CD4-positive, alpha-beta T cell treated with Interleukin-17A for 1 hour (primary cell): ENCODE data around the gene TBC1D8.

ENCODE experiments used
- DNase-seq: peaks from one replicate; pipeline ENCODE4 v3.0.0-alpha.2; 2020

TBC1D8 gene

DNA sequence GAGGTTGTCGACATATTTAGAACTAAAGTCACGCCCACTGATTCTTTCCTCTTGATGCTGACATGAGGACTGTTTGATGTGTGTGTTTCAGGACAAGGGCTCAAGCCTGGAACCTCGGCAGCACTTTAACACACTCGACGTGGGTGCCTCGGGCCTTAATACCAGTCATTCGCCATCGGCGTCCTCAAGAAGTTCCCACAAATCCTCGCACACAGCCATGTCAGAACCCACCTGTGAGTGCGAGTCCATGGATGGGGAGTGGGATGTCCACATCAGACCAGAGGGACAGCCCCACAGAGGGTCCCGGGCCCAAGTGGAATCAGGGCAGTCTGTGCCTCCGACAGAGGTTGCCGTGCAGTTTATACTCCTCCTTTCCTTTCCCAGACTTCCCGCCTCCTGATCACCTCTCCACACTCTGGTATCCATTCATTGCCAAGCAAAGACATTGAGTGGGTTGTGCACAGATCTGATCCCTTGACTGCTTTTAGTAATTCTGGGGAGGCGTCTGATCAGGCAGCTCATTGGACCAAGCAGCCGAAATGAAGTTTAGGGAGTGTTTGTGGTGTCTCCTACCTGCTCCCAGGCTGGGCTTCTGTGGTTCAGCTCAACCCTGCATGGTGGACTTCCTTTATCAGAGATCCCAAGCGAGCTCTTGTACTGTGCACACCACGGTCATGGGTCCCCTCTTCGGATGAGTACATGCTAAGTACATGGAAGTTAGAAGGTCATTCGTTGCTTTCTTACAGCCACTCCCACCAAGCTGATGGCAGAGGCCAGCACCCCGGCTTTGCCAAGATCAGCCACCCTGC is 176.3 kb downstream of the TBC1D8 start:
- DNase-seq: no peak

DNA sequence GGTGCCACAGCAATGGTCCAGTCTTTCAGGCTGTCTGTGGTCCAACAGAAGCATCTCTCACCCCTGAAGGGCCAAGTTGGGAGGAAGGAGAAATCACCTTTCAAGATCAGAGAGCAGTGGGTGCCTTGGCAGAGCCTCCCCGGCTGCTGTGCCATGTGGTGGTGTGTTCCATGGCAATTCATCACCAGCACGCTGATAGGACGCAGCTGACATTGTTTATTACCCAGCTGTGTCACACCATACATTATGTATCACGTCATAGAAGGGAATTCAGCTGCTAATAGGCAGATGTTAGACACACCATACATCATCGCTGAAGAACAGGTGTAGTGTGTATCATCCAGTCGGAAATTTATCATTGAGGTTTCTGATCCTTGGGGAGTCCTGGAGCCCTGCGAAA is 178.7 kb downstream of the TBC1D8 start:
- no peak for DNase-seq

DNA sequence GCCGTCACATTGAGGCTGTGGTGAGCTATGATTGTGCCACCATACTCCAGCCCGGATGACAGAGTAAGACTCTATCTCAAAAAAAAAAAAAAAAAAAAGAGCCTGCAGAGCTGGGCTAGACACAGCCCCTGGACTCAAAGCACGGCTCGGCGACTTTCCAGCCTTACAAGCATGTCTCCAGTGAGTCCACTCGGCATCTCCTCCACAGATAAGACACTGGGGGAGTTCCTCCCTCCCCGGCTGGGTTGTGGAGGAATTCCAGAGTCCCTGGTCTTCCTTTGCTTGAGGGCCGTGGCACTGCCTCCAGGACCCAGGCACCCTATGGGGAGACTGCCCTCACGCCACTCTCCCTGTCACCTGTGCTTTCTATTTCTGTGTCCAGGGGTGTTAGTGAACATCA is 180.0 kb downstream of the TBC1D8 start:
- no peak for DNase-seq

DNA sequence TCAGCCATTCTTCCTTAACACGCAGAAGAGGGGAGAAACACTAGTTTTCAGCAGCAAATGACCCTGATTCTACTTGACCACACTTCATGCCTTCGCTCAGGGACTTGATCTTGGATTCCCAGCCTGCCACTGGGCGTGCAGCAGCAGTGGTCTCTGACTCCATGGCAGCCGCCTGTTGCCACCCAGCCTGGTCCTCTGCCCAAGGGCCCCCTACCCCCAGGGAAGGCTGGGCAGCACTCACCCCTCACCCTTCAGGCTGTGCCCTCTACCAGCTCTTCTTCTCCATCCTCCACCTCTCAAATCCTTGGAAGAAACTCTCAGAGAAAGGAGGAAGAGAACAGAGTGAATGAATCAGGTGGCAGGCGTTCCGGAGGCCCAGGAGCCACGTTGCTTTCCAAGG is 181.2 kb downstream of the TBC1D8 start:
- DNase-seq: no peak

DNA sequence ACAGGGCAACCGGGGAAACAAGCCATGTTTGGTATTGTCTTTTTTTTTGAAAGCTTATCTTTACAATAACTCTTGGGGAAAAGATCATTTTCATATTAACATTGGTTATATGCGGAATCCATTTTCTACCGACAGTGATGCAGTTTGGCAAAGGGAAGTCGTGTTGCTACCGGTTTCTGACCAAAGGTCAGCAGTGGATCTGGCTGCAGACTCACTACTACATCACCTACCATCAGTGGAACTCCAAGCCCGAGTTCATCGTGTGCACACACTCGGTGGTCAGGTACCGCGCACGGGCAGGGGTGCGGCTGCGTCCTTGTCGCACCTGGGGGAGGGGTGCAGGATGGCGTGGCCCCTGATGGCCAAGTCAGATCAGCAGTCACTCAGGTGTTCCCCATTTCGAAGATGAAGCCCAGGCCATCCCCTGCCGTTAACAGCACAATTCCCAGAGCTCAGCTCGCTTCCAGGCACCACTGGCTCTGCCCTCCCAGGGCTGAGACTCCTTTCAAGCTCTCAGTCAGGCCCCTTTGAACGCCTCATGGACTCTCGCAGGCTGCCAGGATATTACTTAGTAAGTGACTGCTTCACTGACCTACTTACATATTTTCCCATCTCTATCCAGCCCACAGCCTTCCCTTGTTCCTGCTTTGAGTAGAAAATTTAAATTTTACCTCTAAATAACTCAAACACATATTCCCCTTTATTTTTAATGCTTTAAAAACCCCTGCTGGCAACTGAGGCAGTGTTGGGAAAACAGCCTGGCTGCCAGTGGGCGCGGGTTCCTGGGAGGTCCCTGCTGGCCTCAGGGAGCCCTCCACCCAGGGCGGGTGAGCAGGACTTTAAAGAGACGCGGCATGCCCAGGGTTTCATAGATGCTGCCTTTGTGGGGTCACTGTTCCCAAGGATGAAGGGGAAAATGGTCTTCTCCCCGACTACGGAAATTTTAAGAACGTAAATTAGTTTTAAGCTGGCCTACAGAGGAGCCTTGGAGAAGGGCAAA is 182.7 kb downstream of the TBC1D8 start:
- no peak for DNase-seq

DNA sequence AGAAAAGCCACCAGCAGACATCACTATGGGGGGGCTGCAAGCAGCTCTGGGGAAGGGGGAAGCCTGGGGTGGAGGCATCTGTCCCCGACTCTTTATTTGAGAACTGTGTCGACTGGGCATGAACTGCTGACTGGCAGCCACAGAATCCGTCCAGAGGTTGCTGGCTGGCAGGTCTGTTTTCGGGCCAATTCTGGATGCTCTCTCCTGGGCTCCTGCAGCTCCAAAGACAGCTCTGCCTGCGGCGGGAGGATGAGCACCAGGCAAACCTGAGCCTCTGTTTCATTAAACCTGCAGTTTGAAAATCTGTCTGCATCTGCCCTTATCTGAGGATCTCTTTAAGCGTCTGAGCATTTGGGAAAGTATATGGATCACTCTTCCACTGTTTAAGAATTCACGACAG is 183.5 kb downstream of the TBC1D8 start:
- no peak for DNase-seq

DNA sequence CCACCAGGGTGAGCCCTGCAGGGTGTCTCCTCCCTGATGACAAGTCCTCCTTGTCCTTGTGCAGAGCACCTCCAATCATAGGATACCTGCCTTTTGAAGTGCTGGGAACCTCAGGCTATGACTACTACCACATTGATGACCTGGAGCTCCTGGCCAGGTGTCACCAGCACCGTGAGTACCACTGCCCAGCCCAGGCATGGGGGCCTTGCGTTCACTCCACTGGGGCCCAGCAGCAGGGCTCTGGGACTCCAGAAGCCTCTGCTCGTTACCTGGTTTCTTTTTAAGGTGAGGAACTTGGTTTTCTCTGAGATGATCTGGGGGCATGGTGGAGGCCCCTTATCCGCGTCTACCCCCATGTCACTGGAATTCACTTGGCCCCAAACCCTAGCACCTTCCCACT is 185.6 kb downstream of the TBC1D8 start:
- DNase-seq: no peak

DNA sequence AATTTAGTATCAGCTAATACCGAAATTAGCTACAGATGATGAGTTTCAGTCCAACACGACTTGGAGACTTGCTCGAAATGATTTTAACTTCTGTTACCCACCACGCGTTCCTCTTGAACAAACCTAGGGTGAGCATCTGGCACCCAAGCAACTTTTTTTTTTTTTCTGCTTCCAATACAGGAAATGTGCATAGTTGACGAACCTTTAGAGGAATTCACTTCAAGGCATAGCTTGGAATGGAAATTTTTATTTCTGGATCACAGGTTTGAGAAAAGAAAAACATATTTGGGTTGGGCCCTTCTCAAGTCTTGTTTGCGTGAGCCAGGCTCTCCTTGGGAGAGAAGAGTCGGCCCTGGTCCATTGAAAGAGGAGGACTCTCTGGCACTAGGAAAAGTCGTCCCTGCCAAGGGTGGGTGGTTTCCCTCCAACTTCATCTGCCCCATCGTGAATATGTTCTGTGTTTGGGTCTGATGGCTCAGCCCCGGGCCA is 186.5 kb downstream of the TBC1D8 start:
- no peak for DNase-seq

DNA sequence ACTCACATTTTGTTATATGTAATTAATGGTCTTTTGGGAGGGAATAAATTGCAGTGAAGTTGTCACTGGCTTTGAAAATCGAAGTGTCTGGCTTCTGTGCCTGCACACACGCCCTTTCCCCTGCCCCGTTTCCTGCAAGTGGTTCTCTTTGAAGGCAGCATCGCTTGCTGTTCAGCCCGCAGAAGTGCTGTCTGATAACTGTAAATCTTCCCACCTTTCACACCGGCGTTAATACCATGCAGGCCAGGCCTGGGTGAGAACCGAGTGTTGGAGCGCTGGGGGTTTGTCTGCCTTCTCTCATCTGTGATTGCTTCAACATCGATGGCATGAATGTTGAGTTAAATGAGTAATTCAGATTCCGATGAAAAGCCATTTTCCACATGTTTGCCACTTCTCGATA is 187.0 kb downstream of the TBC1D8 start:
- no peak for DNase-seq

DNA sequence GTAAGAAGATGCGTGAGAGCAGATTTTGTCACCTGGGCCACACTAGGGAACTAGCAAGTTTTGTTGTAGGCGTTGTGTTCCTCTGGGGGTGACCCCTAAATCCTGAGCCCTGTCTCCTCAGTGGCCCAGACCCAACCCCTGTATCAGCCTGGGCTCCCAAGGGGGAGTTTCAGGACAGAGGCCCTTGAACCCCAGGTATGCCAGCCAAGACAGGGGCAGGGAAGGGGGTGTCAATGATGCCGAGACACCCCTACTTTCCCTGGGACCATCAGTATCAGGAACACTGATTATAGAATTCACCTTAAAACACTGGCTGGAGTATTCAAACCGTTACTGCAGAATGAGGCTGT is 188.2 kb downstream of the TBC1D8 start:
- DNase-seq: no peak

DNA sequence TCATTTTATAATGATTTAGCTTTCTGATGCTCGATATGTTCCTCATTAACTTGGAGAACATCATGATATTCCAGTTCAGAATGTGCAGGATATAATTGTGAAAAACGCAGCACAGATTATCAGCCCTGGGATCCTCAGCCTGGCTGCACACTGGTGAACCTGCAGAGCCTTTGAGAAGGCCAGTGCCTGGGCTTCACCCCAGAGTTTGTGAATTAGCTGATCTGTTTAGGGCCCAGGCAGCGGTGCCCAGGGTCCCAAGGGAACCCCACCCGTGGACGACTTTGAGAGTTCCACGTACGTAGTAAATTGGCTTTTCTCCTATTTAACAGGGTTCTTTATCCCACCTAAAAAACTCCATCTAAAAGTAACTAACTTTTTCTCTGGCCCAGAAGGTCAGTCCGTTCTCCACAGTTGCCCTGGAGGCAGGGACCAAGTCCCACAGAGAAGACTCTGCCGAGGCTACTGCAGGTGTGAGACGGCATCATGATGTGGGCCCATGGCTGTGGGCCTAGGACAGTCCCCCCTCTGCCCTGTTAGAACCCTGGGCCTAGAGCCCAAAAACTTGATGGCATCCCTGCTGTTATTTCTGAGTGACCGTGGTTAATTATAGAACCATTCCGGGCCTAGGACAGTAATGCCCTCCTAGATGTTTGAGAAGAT is 188.7 kb downstream of the TBC1D8 start:
- no peak for DNase-seq

DNA sequence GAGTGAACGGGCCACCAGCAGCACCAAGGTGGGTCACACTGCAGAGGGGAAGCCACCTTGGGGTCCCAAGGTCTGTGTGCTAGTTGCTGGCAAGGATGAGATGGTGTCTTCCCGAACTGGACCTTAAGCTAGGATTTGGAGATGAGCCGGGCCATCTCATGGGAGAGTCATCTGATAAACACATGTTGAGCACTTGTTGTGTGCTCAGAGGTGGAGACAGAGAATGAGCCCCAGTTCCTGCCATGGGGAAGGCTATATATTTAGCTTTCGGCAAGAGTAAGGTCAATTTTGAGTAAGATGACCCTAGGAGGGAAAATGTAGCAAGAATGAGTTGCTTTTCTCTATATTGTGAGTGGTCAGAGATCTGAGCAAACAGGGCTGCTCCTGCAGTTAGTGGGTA is 190.5 kb downstream of the TBC1D8 start:
- no peak for DNase-seq

DNA sequence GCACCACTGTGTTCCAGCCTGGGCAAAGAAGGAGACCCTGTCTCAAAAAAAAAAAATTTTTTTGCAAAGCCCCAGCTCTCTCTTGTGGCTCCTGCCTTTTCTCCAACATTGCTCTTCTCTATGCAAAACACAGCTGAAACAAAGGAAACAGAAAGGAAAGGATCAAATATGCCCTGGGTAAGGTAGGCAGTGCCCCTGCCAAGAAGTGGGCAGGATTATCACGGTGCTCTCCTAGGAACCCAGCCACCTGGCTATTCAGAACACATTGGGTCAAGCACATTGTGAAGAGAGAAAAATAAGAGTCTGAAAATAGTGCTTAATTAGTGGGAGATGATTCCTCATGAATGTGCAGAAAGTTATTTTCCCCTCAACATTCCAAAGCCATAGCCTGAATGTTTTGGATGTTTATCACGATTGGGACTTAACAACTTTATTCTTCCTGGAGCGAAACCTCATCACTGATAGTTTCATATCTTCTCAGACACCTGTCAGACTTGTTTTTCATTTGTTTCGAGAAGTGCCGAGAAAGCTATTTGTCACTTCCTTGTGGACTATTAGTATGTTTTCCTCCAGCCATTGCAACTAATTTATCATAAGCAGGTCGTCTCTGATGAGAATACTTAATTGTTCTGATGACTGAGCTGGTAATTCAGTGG is 191.8 kb downstream of the TBC1D8 start:
- no peak for DNase-seq

DNA sequence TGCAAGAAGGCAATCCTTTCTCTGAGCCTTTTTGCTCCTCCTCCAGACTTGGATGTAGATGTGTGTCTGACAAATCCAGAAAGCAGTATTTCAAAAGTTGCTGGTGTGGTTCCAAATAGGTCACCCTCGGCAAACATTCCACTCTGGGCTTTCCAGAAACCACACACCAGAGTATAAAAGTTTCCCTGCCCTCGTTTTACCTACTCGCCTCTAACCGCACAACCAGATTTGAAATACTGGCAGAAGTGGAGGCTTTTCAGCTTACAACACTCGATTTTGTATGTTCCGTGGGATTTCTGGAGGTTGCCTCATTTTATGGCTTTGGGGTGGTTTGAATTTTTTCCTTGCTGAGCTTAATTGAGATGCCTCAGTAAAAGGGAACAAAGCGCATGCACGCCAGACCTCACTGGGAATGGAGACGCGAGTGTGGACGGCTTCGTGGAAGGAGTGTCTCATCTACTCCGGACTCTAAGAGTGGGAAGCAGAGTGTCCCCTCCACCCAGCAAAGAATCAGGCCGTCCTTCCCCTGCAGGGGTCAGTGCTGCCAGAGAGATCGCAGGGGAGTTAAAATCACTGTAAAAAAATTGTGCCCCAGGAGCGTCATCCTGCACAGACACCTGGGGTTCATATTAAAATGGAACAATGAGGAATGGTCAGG is 193.1 kb downstream of the TBC1D8 start:
- no peak for DNase-seq
